ENCODE data around the gene CCDC142. TPM values are rescaled to one million over a fixed set of nuclear protein-coding genes. Genes with fewer than 3 reads are reported as not detected.
A peak's percentile ranks its signal among the peaks of the same experiment; 100 is the strongest.

CCDC142 gene
- total and polyA plus RNA-seq, 10 of the 15 experiments (the other 5 are each of a cell fraction or from before 2014, with no cell fraction given) = 0.93 to 16.9 (median 9.0) TPM

- TF ChIP-seq SIN3A (IDR thresholded peaks at IDR 0.05; ENCODE audit: low read depth, low read length) = no peak
- peak; percentile 60 for TF ChIP-seq BCL3 (IDR thresholded peaks at IDR 0.05; ENCODE audit: borderline replicate concordance, insufficient read depth, low read depth, low read length, poor library complexity, severe bottlenecking)
- 0 out of 2 replicates have a peak, but pooled peaks have one; percentile 37 for TF ChIP-seq POLR2A (IDR thresholded peaks at IDR 0.05; ENCODE audit: low read depth, low read length)
- DNase-seq (ENCODE audit: low read depth, low spot score) (no peak), FAIRE-seq (no peak), ATAC-seq (no peak)
- intact Hi-C loops (cut with micrococcal nuclease; ENCODE audit: unreplicated experiment) = no loop called here
- no peaks in the 10 kb centered on the region for H3K9me3 ChIP-seq (replicated peaks; ENCODE audit: control insufficient read depth, insufficient read depth, low read length)
- H3K36me3 ChIP-seq (ENCODE audit: control insufficient read depth in 2 of 2, insufficient read depth in 2 of 2, low read length in 1 of 2) = peaks cover 4 to 6% of the 10 kb centered on the region in 2 experiments; a peak in 3 of 4 replicates
- peaks cover 6% of the 10 kb centered on the region; the same call in 1 of the 2 replicates for H3K4me1 ChIP-seq (ENCODE audit: control insufficient read depth, insufficient read depth, low read length)
- BruUV-seq (replicated peaks) = no TSS peak
- H3K4me2 ChIP-seq (ENCODE audit: control insufficient read depth, insufficient read depth) = peak overlapping the region; percentile 46
- H3K79me2 ChIP-seq (ENCODE audit: control insufficient read depth, insufficient read depth, low read length) = no peaks in the 10 kb centered on the region
- no peak overlapping the region for H3K9ac ChIP-seq (ENCODE audit: control insufficient read depth, insufficient read depth, low read length)
- ChIA-PET POLR2A (no interaction called here), CTCF (interaction anchor here (13.9 to 19.4 kb wide), 2 partner anchors 89 to 91 kb away, joined by 231 to 280 read pairs; no protein-coding TSS in a partner anchor), SMC1A (ENCODE audit: uncharacterized antibody, unreplicated experiment) (no interaction called here), RAD21 (ENCODE audit: unreplicated experiment) (no interaction called here)
- in situ Hi-C loops (cut with MboI) = no loop called here
- no peak overlapping the region for H3K4me3 ChIP-seq
- 90% methylated on average over 19 of the region's 19 CpGs for WGBS (ENCODE audit: insufficient coverage, insufficient replicate concordance, low lambda C conversion rate, missing lambda C conversion rate)
- H2AFZ ChIP-seq (ENCODE audit: control insufficient read depth, low read depth, low read length) = no peak overlapping the region
- no peaks in the 10 kb centered on the region for H4K20me1 ChIP-seq (ENCODE audit: control insufficient read depth, insufficient read depth)
- H3K27ac ChIP-seq (ENCODE audit: control insufficient read depth, insufficient read depth) = no peak overlapping the region
- H3K27me3 ChIP-seq (replicated peaks in 1 of 2; ENCODE audit: control insufficient read depth in 2 of 2, insufficient read depth in 2 of 2, low read length in 1 of 2) = peaks cover 14 to 25% of the 10 kb centered on the region in 2 experiments; a peak in 3 of 4 replicates
Measured at GRCh38 chr2:74496997-74497776, 14.4 kb upstream of the CCDC142 start.

- no peak overlapping the region for H3K4me2 ChIP-seq (ENCODE audit: control insufficient read depth, insufficient read depth)
- WGBS (ENCODE audit: insufficient coverage, insufficient replicate concordance, low lambda C conversion rate, missing lambda C conversion rate) = 100% methylated on average over 1 of the region's 1 CpG
- ATAC-seq (no peak), DNase-seq (ENCODE audit: low read depth, low spot score) (no peak), FAIRE-seq (no peak)
- no peak overlapping the region for H2AFZ ChIP-seq (ENCODE audit: control insufficient read depth, low read depth, low read length)
- in situ Hi-C loops (cut with MboI) (no loop called here), intact Hi-C loops (cut with micrococcal nuclease; ENCODE audit: unreplicated experiment) (no loop called here)
- ChIA-PET RAD21 (ENCODE audit: unreplicated experiment) (no interaction called here), CTCF (interaction anchor here (0.6 to 19.4 kb wide), 4 partner anchors 12 to 234 kb away, joined by 3 to 280 read pairs (median 3); partner anchors contain the start of genes CCDC142, PCGF1 and TTC31), POLR2A (no interaction called here), SMC1A (ENCODE audit: uncharacterized antibody, unreplicated experiment) (interaction anchor here (1.0 kb wide), 1 partner anchor 37 kb away, joined by 3 read pairs; no protein-coding TSS in a partner anchor)
- H3K9ac ChIP-seq (ENCODE audit: control insufficient read depth, insufficient read depth, low read length) = no peak overlapping the region
- no peak overlapping the region for H3K4me3 ChIP-seq
- no peaks in the 10 kb centered on the region for H3K9me3 ChIP-seq (replicated peaks; ENCODE audit: control insufficient read depth, insufficient read depth, low read length)
- no TSS peak for BruUV-seq (replicated peaks)
- H3K36me3 ChIP-seq (ENCODE audit: control insufficient read depth in 2 of 2, insufficient read depth in 2 of 2, low read length in 1 of 2) = peaks cover 12 to 13% of the 10 kb centered on the region in 2 experiments; a peak in 3 of 4 replicates
- TF ChIP-seq FOXM1 (IDR thresholded peaks at IDR 0.05; ENCODE audit: low read depth, low read length) = no peak
- TF ChIP-seq PML (IDR thresholded peaks at IDR 0.05; ENCODE audit: low read length) = no peak
- TF ChIP-seq IKZF1 (conservative IDR thresholded peaks at IDR 0.05) = no peak
- no peak for TF ChIP-seq ZZZ3 (IDR thresholded peaks at IDR 0.05; ENCODE audit: control insufficient read depth, insufficient read length, low read depth)
- TF ChIP-seq TARDBP (IDR thresholded peaks at IDR 0.05; ENCODE audit: borderline replicate concordance) = no peak
- TF ChIP-seq TCF12 (IDR thresholded peaks at IDR 0.05; ENCODE audit: low read depth, low read length) = no peak
- no peak for TF ChIP-seq ATF2 (IDR thresholded peaks at IDR 0.05; ENCODE audit: low read length)
- no peak for TF ChIP-seq RFX5 (IDR thresholded peaks at IDR 0.05; ENCODE audit: low read depth, low read length)
- peaks cover 11 to 16% of the 10 kb centered on the region in 2 experiments; a peak in 3 of 4 replicates for H3K27me3 ChIP-seq (replicated peaks in 1 of 2; ENCODE audit: control insufficient read depth in 2 of 2, insufficient read depth in 2 of 2, low read length in 1 of 2)
- peaks cover 6% of the 10 kb centered on the region; the same call in 1 of the 2 replicates for H3K4me1 ChIP-seq (ENCODE audit: control insufficient read depth, insufficient read depth, low read length)
- no peaks in the 10 kb centered on the region for H3K79me2 ChIP-seq (ENCODE audit: control insufficient read depth, insufficient read depth, low read length)
- H4K20me1 ChIP-seq (ENCODE audit: control insufficient read depth, insufficient read depth) = no peaks in the 10 kb centered on the region
- H3K27ac ChIP-seq (ENCODE audit: control insufficient read depth, insufficient read depth) = no peak overlapping the region
Measured at GRCh38 chr2:74495440-74495839, 12.6 kb upstream of the CCDC142 start.

Data from GM12878 (cell line).